CD4-positive, alpha-beta memory T cell (primary cell): Measurements from ENCODE around the gene TACC3. TPM values are rescaled to one million over a fixed set of nuclear protein-coding genes. Genes with fewer than 3 reads are reported as not detected.

Experiments used
- CTCF ChIA-PET: fragments of 350-600 bp; sonication (Branson Sonifier 250); formaldehyde crosslinking; loops from one replicate; lab custom pipeline; 2021; ENCODE audit warnings: inconsistent platforms; ENCODE audit not compliant: partially characterized antibody; lab: Charles Lee
- POLR2A ChIA-PET: fragments of 350-600 bp; sonication (Branson Sonifier 250); formaldehyde crosslinking; loops from one replicate; lab custom pipeline; 2021; ENCODE audit not compliant: partially characterized antibody; lab: Charles Lee
- DNase-seq, 5 donors: peaks; one replicate each; pipeline versions ENCODE4 v3.0.0 to v3.0.0-alpha.2; 2020 to 2022; ENCODE audit warnings: mixed read lengths in 1 of 5
- H3K27ac ChIP-seq: one replicate; pipeline ENCODE4 v1.7.0; 2013; ENCODE audit warnings: low read depth, low read length
- H3K27me3 ChIP-seq: 2 replicates; pipeline ENCODE4 v1.7.0; 2013; ENCODE audit warnings: mild to moderate bottlenecking, low read length, moderate library complexity; ENCODE audit not compliant: insufficient read depth
- H3K36me3 ChIP-seq: 2 replicates; pipeline ENCODE4 v1.7.0; 2013; ENCODE audit warnings: mild to moderate bottlenecking, low read length, moderate library complexity; ENCODE audit not compliant: insufficient read depth
- H3K4me1 ChIP-seq: 2 replicates; pipeline ENCODE4 v1.7.0; 2013; ENCODE audit warnings: mild to moderate bottlenecking, low read length, moderate library complexity; ENCODE audit not compliant: insufficient read depth
- H3K4me3 ChIP-seq, 2 donors: one replicate each; pipeline ENCODE4 v1.7.0; 2013; ENCODE audit warnings: low read length in 2 of 2, mild to moderate bottlenecking in 1 of 2
- H3K9me3 ChIP-seq, 2 donors: one replicate each; pipeline ENCODE4 v1.7.0; 2013; ENCODE audit warnings: low read length in 2 of 2, control low read depth in 1 of 2; ENCODE audit not compliant: control insufficient read depth in 1 of 2
- H3K27ac Mint-ChIP-seq, 7 donors: one replicate each; pipeline ENCODE4 v1.8.0; 2020 to 2021; ENCODE audit warnings: mixed read lengths in 7 of 7, mild to moderate bottlenecking in 6 of 7, inconsistent platforms in 3 of 7, moderate library complexity in 3 of 7
- H3K27me3 Mint-ChIP-seq, 2 donors: one replicate each; pipeline ENCODE4 v1.8.0; 2020 to 2021; ENCODE audit warnings: mixed read lengths in 2 of 2
- H3K36me3 Mint-ChIP-seq, 2 donors: one replicate each; pipeline ENCODE4 v1.8.0; 2020 to 2021; ENCODE audit warnings: mixed read lengths in 2 of 2, inconsistent platforms in 1 of 2, mild to moderate bottlenecking in 1 of 2
- H3K4me1 Mint-ChIP-seq, 4 donors: one replicate each; pipeline ENCODE4 v1.8.0; 2020 to 2021; ENCODE audit warnings: mixed read lengths in 4 of 4, mild to moderate bottlenecking in 1 of 4
- H3K4me3 Mint-ChIP-seq, 8 donors: one replicate each; pipeline ENCODE4 v1.8.0; 2020 to 2021; ENCODE audit warnings: mixed read lengths in 8 of 8, mild to moderate bottlenecking in 7 of 8, moderate library complexity in 6 of 8, inconsistent platforms in 3 of 8
- H3K9me3 Mint-ChIP-seq, 8 donors: one replicate each; pipeline ENCODE4 v1.8.0; 2020 to 2021; ENCODE audit warnings: mixed read lengths in 8 of 8, mild to moderate bottlenecking in 5 of 8, inconsistent platforms in 3 of 8, moderate library complexity in 1 of 8
- intact Hi-C: fragments of 100-400 bp; cut with micrococcal nuclease; formaldehyde crosslinking; loops from one replicate; pipeline ENCODE4 v1.15.1; 2023
- polyA plus RNA-seq, 2 donors: library from polyadenylated mRNA; unstranded; fragments of 300-500 nt; fragmentation: Illumina TruSeq; gene quantifications; one replicate each; pipeline ENCODE4 v1.2.3, GENCODE V29; 2021
- total RNA-seq, 2 experiments: library from RNA; stranded (reverse); gene quantifications; one replicate each; pipeline ENCODE4 v1.2.3, GENCODE V29; 2021

Gene TACC3
- total and polyA plus RNA-seq, 4 experiments from 2014 or later, result 37.3 to 136 (median 97.7) TPM

- Mint-ChIP-seq H3K27me3 (no peaks in the 10 kb centered on the region), H3K4me3 (no peak overlapping the region), H3K27ac (no peak overlapping the region), H3K4me1 (no peaks in the 10 kb centered on the region), H3K9me3 (peaks cover 0 to 17% (median 6%) of the 10 kb centered on the region in 8 donors), H3K36me3 (peaks cover 43 to 58% of the 10 kb centered on the region in 2 donors)
- DNase-seq, result no peak
- Histone ChIP-seq H3K36me3 (peaks cover 65% of the 10 kb centered on the region), H3K27ac (no peak overlapping the region), H3K4me1 (no peaks in the 10 kb centered on the region), H3K4me3 (no peak overlapping the region), H3K27me3 (no peaks in the 10 kb centered on the region), H3K9me3 (peaks cover 0 to 9% of the 10 kb centered on the region in 2 donors)
- intact Hi-C loops, result no loop called here
- ChIA-PET POLR2A (interaction anchor here (1.2 kb wide), 1 partner anchor 9 kb away, joined by 5 read pairs; no protein-coding TSS in a partner anchor), CTCF (interaction anchor here (1.5 to 3.0 kb wide), 2 partner anchors 11 to 44 kb away, joined by 4 to 13 read pairs; no protein-coding TSS in a partner anchor)
These were observed 15.5 kb downstream of the TACC3 start for GRCh38 chr4:1736812-1737211.

GRCh38 chr4:1737666-1738065 is 16.3 kb downstream of the TACC3 start:
- peaks cover 66% of the 10 kb centered on the region for H3K36me3 ChIP-seq
- Mint-ChIP-seq H3K9me3 (peaks cover 0 to 17% (median 6%) of the 10 kb centered on the region in 8 donors), H3K4me1 (no peaks in the 10 kb centered on the region), H3K36me3 (peaks cover 43 to 58% of the 10 kb centered on the region in 2 donors), H3K27me3 (no peaks in the 10 kb centered on the region), H3K4me3 (no peak overlapping the region), H3K27ac (no peak overlapping the region)
- POLR2A ChIA-PET, result no interaction called here
- H3K27ac ChIP-seq, result no peak overlapping the region
- intact Hi-C loops, result no loop called here
- no peaks in the 10 kb centered on the region for H3K27me3 ChIP-seq
- no peaks in the 10 kb centered on the region for H3K4me1 ChIP-seq
- DNase-seq, result no peak
- H3K9me3 ChIP-seq, result peaks cover 0 to 9% of the 10 kb centered on the region in 2 donors
- no peak overlapping the region for H3K4me3 ChIP-seq
- CTCF ChIA-PET, result interaction anchor here (0.6 to 3.0 kb wide), 2 partner anchors 13 to 45 kb away, joined by 3 to 13 read pairs; no protein-coding TSS in a partner anchor

- Histone ChIP-seq H3K4me1 (no peaks in the 10 kb centered on the region), H3K27me3 (no peaks in the 10 kb centered on the region), H3K9me3 (peaks cover 0 to 9% of the 10 kb centered on the region in 2 donors), H3K36me3 (peaks cover 59% of the 10 kb centered on the region), H3K4me3 (no peak overlapping the region), H3K27ac (no peak overlapping the region)
- CTCF ChIA-PET, result interaction anchor here (3.0 kb wide), 1 partner anchor 46 kb away, joined by 13 read pairs; no protein-coding TSS in a partner anchor
- Mint-ChIP-seq H3K36me3 (peaks cover 39 to 54% of the 10 kb centered on the region in 2 donors), H3K27ac (peak overlapping the region in 1 of 7 donors; percentile 73), H3K4me3 (no peak overlapping the region), H3K9me3 (peaks cover 0 to 17% (median 6%) of the 10 kb centered on the region in 8 donors), H3K27me3 (no peaks in the 10 kb centered on the region), H3K4me1 (no peaks in the 10 kb centered on the region)
- intact Hi-C loops, result no loop called here
- POLR2A ChIA-PET, result no interaction called here
- DNase-seq, result no peak
These were observed 17.1 kb downstream of the TACC3 start for GRCh38 chr4:1738410-1738809.

GRCh38 chr4:1739358-1739757 is 18.0 kb downstream of the TACC3 start:
- peaks cover 59% of the 10 kb centered on the region for H3K36me3 ChIP-seq
- POLR2A ChIA-PET, result interaction anchor here (1.2 kb wide), 1 partner anchor 9 kb away, joined by 3 read pairs; no protein-coding TSS in a partner anchor
- intact Hi-C loops, result no loop called here

GRCh38 chr4:1740021-1740545 is 18.8 kb downstream of the TACC3 start:
- no peak for DNase-seq
- no peaks in the 10 kb centered on the region for H3K4me1 ChIP-seq
- intact Hi-C loops, result no loop called here
- peaks cover 0 to 9% of the 10 kb centered on the region in 2 donors for H3K9me3 ChIP-seq
- Mint-ChIP-seq H3K27me3 (no peaks in the 10 kb centered on the region), H3K4me1 (no peaks in the 10 kb centered on the region), H3K4me3 (no peak overlapping the region), H3K27ac (no peak overlapping the region), H3K36me3 (peaks cover 42 to 62% of the 10 kb centered on the region in 2 donors), H3K9me3 (peaks cover 0 to 17% (median 6%) of the 10 kb centered on the region in 8 donors)
- POLR2A ChIA-PET, result interaction anchor here (0.9 to 1.2 kb wide), 2 partner anchors 9 to 28 kb away, joined by 3 read pairs; partner anchors contain the start of gene SLBP
- CTCF ChIA-PET, result interaction anchor here (1.0 to 1.9 kb wide), 4 partner anchors 8 to 160 kb away, joined by 3 to 7 read pairs (median 4); no protein-coding TSS in a partner anchor
- H3K27me3 ChIP-seq, result no peaks in the 10 kb centered on the region
- H3K4me3 ChIP-seq, result no peak overlapping the region
- no peak overlapping the region for H3K27ac ChIP-seq
- peaks cover 54% of the 10 kb centered on the region for H3K36me3 ChIP-seq

More at GRCh38 chr4:1739358-1739757, 18.0 kb downstream of the TACC3 start:
- no peaks in the 10 kb centered on the region for H3K27me3 Mint-ChIP-seq
- Histone ChIP-seq H3K9me3 (peaks cover 0 to 9% of the 10 kb centered on the region in 2 donors), H3K27me3 (no peaks in the 10 kb centered on the region), H3K4me1 (no peaks in the 10 kb centered on the region), H3K27ac (no peak overlapping the region), H3K4me3 (no peak overlapping the region)
- DNase-seq, result no peak
- CTCF ChIA-PET, result interaction anchor here (1.0 to 1.9 kb wide), 3 partner anchors 9 to 160 kb away, joined by 3 to 4 read pairs (median 3); no protein-coding TSS in a partner anchor
- peaks cover 39 to 57% of the 10 kb centered on the region in 2 donors for H3K36me3 Mint-ChIP-seq
- peaks cover 0 to 17% (median 6%) of the 10 kb centered on the region in 8 donors for H3K9me3 Mint-ChIP-seq
- no peak overlapping the region for H3K27ac Mint-ChIP-seq
- no peaks in the 10 kb centered on the region for H3K4me1 Mint-ChIP-seq
- H3K4me3 Mint-ChIP-seq, result no peak overlapping the region

- POLR2A ChIA-PET, result no interaction called here
- H3K27ac Mint-ChIP-seq, result no peak overlapping the region
These were observed 19.9 kb downstream of the TACC3 start for GRCh38 chr4:1741208-1741607.

GRCh38 chr4:1743551-1743950 is 22.2 kb downstream of the TACC3 start:
- peak overlapping the region in 1 of 7 donors; percentile 41 for H3K27ac Mint-ChIP-seq
- Histone ChIP-seq H3K4me3 (no peak overlapping the region), H3K9me3 (no peaks in the 10 kb centered on the region), H3K36me3 (peaks cover 30% of the 10 kb centered on the region), H3K27me3 (no peaks in the 10 kb centered on the region), H3K27ac (no peak overlapping the region), H3K4me1 (no peaks in the 10 kb centered on the region)
- intact Hi-C loops, result no loop called here
- H3K27me3 Mint-ChIP-seq, result no peaks in the 10 kb centered on the region
- ChIA-PET POLR2A (no interaction called here), CTCF (interaction anchor here (0.7 to 11.3 kb wide), 3 partner anchors 116 to 169 kb away, joined by 3 to 160 read pairs (median 3); no protein-coding TSS in a partner anchor)
- H3K4me3 Mint-ChIP-seq, result no peak overlapping the region
- peaks cover 0 to 6% (median 4%) of the 10 kb centered on the region in 8 donors for H3K9me3 Mint-ChIP-seq
- no peaks in the 10 kb centered on the region for H3K4me1 Mint-ChIP-seq
- peaks cover 21 to 38% of the 10 kb centered on the region in 2 donors for H3K36me3 Mint-ChIP-seq
- no peak for DNase-seq

More at GRCh38 chr4:1741208-1741607, 19.9 kb downstream of the TACC3 start:
- no peaks in the 10 kb centered on the region for H3K27me3 Mint-ChIP-seq
- Histone ChIP-seq H3K27me3 (no peaks in the 10 kb centered on the region), H3K36me3 (peaks cover 53% of the 10 kb centered on the region), H3K9me3 (peaks cover 0 to 9% of the 10 kb centered on the region in 2 donors), H3K4me1 (no peaks in the 10 kb centered on the region), H3K27ac (no peak overlapping the region), H3K4me3 (no peak overlapping the region)
- CTCF ChIA-PET, result interaction anchor here (1.0 to 1.9 kb wide), 4 partner anchors 11 to 69 kb away, joined by 3 to 7 read pairs (median 4); no protein-coding TSS in a partner anchor
- intact Hi-C loops, result no loop called here
- H3K4me3 Mint-ChIP-seq, result no peak overlapping the region
- DNase-seq, result no peak
- peaks cover 0 to 17% (median 6%) of the 10 kb centered on the region in 8 donors for H3K9me3 Mint-ChIP-seq
- peaks cover 42 to 57% of the 10 kb centered on the region in 2 donors for H3K36me3 Mint-ChIP-seq
- no peaks in the 10 kb centered on the region for H3K4me1 Mint-ChIP-seq
